ENCODE data around the gene CNPY1. TPM values are rescaled to one million over a fixed set of nuclear protein-coding genes. Genes with fewer than 3 reads are reported as not detected.

Gene CNPY1
- total RNA-seq, 1 donor from 2014 or later: not detected

GRCh38 chr7:155509359-155509724 is 37.0 kb downstream of the CNPY1 start:
- DNase-seq (ENCODE audit: extremely low spot score, unreplicated experiment): no peak
- Mint-ChIP-seq H3K9me3 (no peaks in the 10 kb centered on the region), H3K4me3 (peak overlapping the region; percentile 81), H3K36me3 (no peaks in the 10 kb centered on the region), H3K27me3 (peaks cover 97% of the 10 kb centered on the region), H3K4me1 (ENCODE audit: unreplicated experiment) (peaks cover 4% of the 10 kb centered on the region), H3K27ac (no peak overlapping the region)
- TF ChIP-seq CTCF (conservative IDR thresholded peaks at IDR 0.05): no peak

- H3K9me3 Mint-ChIP-seq: no peaks in the 10 kb centered on the region
- no peak overlapping the region for H3K27ac Mint-ChIP-seq
- no peak for TF ChIP-seq CTCF (conservative IDR thresholded peaks at IDR 0.05)
- no peaks in the 10 kb centered on the region for H3K36me3 Mint-ChIP-seq
- peak overlapping the region; percentile 81 for H3K4me3 Mint-ChIP-seq
- peaks cover 97% of the 10 kb centered on the region for H3K27me3 Mint-ChIP-seq
- DNase-seq (ENCODE audit: extremely low spot score, unreplicated experiment): no peak
- H3K4me1 Mint-ChIP-seq (ENCODE audit: unreplicated experiment): peaks cover 4% of the 10 kb centered on the region
These were observed 37.7 kb downstream of the CNPY1 start for GRCh38 chr7:155508376-155509358.

- peaks cover 4% of the 10 kb centered on the region for H3K4me1 Mint-ChIP-seq (ENCODE audit: unreplicated experiment)
- no peaks in the 10 kb centered on the region for H3K36me3 Mint-ChIP-seq
- no peak overlapping the region for H3K4me3 Mint-ChIP-seq
- H3K9me3 Mint-ChIP-seq: no peaks in the 10 kb centered on the region
- no peak overlapping the region for H3K27ac Mint-ChIP-seq
- no peak for TF ChIP-seq CTCF (conservative IDR thresholded peaks at IDR 0.05)
- DNase-seq (ENCODE audit: extremely low spot score, unreplicated experiment): no peak
- peaks cover 97% of the 10 kb centered on the region for H3K27me3 Mint-ChIP-seq
These were observed 38.8 kb downstream of the CNPY1 start for GRCh38 chr7:155507576-155507975.

- DNase-seq (ENCODE audit: extremely low spot score, unreplicated experiment): no peak
- H3K9me3 Mint-ChIP-seq: no peaks in the 10 kb centered on the region
- H3K36me3 Mint-ChIP-seq: no peaks in the 10 kb centered on the region
- TF ChIP-seq CTCF (conservative IDR thresholded peaks at IDR 0.05): no peak
- peak overlapping the region; percentile 27 for H3K4me3 Mint-ChIP-seq
- peaks cover 4% of the 10 kb centered on the region for H3K4me1 Mint-ChIP-seq (ENCODE audit: unreplicated experiment)
- no peak overlapping the region for H3K27ac Mint-ChIP-seq
- peaks cover 97% of the 10 kb centered on the region for H3K27me3 Mint-ChIP-seq
These were observed 39.5 kb downstream of the CNPY1 start for GRCh38 chr7:155506854-155507337.

- H3K9me3 Mint-ChIP-seq: no peaks in the 10 kb centered on the region
- TF ChIP-seq CTCF (conservative IDR thresholded peaks at IDR 0.05): no peak
- peaks cover 4% of the 10 kb centered on the region for H3K4me1 Mint-ChIP-seq (ENCODE audit: unreplicated experiment)
- DNase-seq (ENCODE audit: extremely low spot score, unreplicated experiment): no peak
- H3K27ac Mint-ChIP-seq: no peak overlapping the region
- H3K4me3 Mint-ChIP-seq: no peak overlapping the region
- H3K36me3 Mint-ChIP-seq: no peaks in the 10 kb centered on the region
- peaks cover 97% of the 10 kb centered on the region for H3K27me3 Mint-ChIP-seq
These were observed 41.0 kb downstream of the CNPY1 start for GRCh38 chr7:155505422-155505793.
